COLO829 (cell line): ENCODE measurements around the gene WDR4.
"Not testable (repeated sequence)": the region's sequence is repeated elsewhere in the genome, so short reads cannot be mapped to it uniquely, and the experiment has no call there.

ENCODE experiments used
- DNase-seq: peaks from one replicate; pipeline ENCODE4 v3.0.0; 2012; ENCODE audit warnings: low spot score

The WDR4 gene

GRCh38 chr21:42852925-42853570, 26.3 kb downstream of the WDR4 start:
- DNase-seq, result no peak

GRCh38 chr21:42851812-42852665, 27.3 kb downstream of the WDR4 start:
- DNase-seq, result no peak

- DNase-seq, result no peak
Observed at GRCh38 chr21:42850866-42851391, 28.4 kb downstream of the WDR4 start.

- no peak for DNase-seq
Observed at GRCh38 chr21:42850463-42850862, 28.9 kb downstream of the WDR4 start.

- no peak for DNase-seq
Observed at GRCh38 chr21:42849759-42850412, 29.5 kb downstream of the WDR4 start.

- no peak for DNase-seq
Observed at GRCh38 chr21:42848932-42849758, 30.2 kb downstream of the WDR4 start.

GRCh38 chr21:42848144-42848931, 31.0 kb downstream of the WDR4 start:
- DNase-seq, result not testable (repeated sequence)

GRCh38 chr21:42847726-42848125, 31.6 kb downstream of the WDR4 start:
- no peak for DNase-seq

- no peak for DNase-seq
Observed at GRCh38 chr21:42847051-42847707, 32.2 kb downstream of the WDR4 start.

- no peak for DNase-seq
Observed at GRCh38 chr21:42846221-42846620, 33.1 kb downstream of the WDR4 start.

- DNase-seq, result no peak
Observed at GRCh38 chr21:42845296-42845965, 33.9 kb downstream of the WDR4 start.

- DNase-seq, result no peak
Observed at GRCh38 chr21:42844411-42845113, 34.8 kb downstream of the WDR4 start.

- DNase-seq, result no peak
Observed at GRCh38 chr21:42843056-42843455, 36.3 kb downstream of the WDR4 start.

- not testable (repeated sequence) for DNase-seq
Observed at GRCh38 chr21:42841916-42842655, 37.3 kb downstream of the WDR4 start.

- no peak for DNase-seq
Observed at GRCh38 chr21:42841156-42841915, 38.0 kb downstream of the WDR4 start.

GRCh38 chr21:42840411-42841155, 38.8 kb downstream of the WDR4 start:
- DNase-seq, result no peak
